ENCODE results near the gene CLSTN1. TPM values are rescaled to one million over a fixed set of nuclear protein-coding genes. Genes with fewer than 3 reads are reported as not detected.

CLSTN1 gene
- polyA plus RNA-seq, 3 donors: 5.2 to 25.2 (median 5.3) TPM

GRCh38 chr1:9746651-9747050 lies 77.1 kb downstream of the CLSTN1 start:
- Histone ChIP-seq H3K4me1 (ENCODE audit: control insufficient read depth in 1 of 2, insufficient read depth in 2 of 2, low read length in 2 of 2) (no peaks in the 10 kb centered on the region), H4K20me1 (ENCODE audit: insufficient read depth, low read length) (no peaks in the 10 kb centered on the region), H3K4me2 (replicated peaks; ENCODE audit: extremely low read depth, low read length, poor library complexity, severe bottlenecking) (no peak overlapping the region), H3K9ac (ENCODE audit: insufficient read depth, low read length, poor library complexity, severe bottlenecking) (no peak overlapping the region), H3K9me3 (replicated peaks in 1 of 2; ENCODE audit: control insufficient read depth in 1 of 2, insufficient read depth in 1 of 2, low read length in 2 of 2) (no peaks in the 10 kb centered on the region), H3K27ac (ENCODE audit: low read depth in 1 of 2, low read length in 2 of 2) (no peak overlapping the region), H3K79me2 (ENCODE audit: insufficient read depth, low read length) (no peaks in the 10 kb centered on the region), H3K27me3 (ENCODE audit: control insufficient read depth in 2 of 2, insufficient read depth in 2 of 2, low read length in 2 of 2) (no peaks in the 10 kb centered on the region), H2AFZ (ENCODE audit: insufficient read depth, low read depth, low read length, poor library complexity, severe bottlenecking) (no peak overlapping the region), H3K4me3 (replicated peaks in 1 of 3; ENCODE audit: low read depth in 2 of 3, low read length in 3 of 3) (no peak overlapping the region), H3K36me3 (replicated peaks in 1 of 2; ENCODE audit: control insufficient read depth in 1 of 2, insufficient read depth in 2 of 2, low read length in 2 of 2) (peaks cover 57 to 90% of the 10 kb centered on the region in 2 donors)
- Mint-ChIP-seq H3K9me3 (no peaks in the 10 kb centered on the region), H3K27me3 (ENCODE audit: low read depth in 3 of 3) (peaks cover 0 to 2% (median 0%) of the 10 kb centered on the region in 3 donors), H3K4me1 (no peaks in the 10 kb centered on the region), H3K4me3 (no peak overlapping the region), H3K36me3 (peaks cover 66 to 77% of the 10 kb centered on the region in 2 donors), H3K27ac (peak overlapping the region in 1 of 7 donors; percentile 15)
- intact Hi-C loops (cut with micrococcal nuclease): no loop called here
- no peak for TF ChIP-seq CTCF (IDR thresholded peaks at IDR 0.05)
- 88% methylated on average over 4 of the region's 7 CpGs for WGBS (ENCODE audit: insufficient coverage)
- no peak for DNase-seq

GRCh38 chr1:9746211-9746610 lies 77.6 kb downstream of the CLSTN1 start:
- Histone ChIP-seq H3K4me1 (ENCODE audit: control insufficient read depth in 1 of 2, insufficient read depth in 2 of 2, low read length in 2 of 2) (no peaks in the 10 kb centered on the region), H3K4me2 (replicated peaks; ENCODE audit: extremely low read depth, low read length, poor library complexity, severe bottlenecking) (no peak overlapping the region), H3K9me3 (replicated peaks in 1 of 2; ENCODE audit: control insufficient read depth in 1 of 2, insufficient read depth in 1 of 2, low read length in 2 of 2) (no peaks in the 10 kb centered on the region), H2AFZ (ENCODE audit: insufficient read depth, low read depth, low read length, poor library complexity, severe bottlenecking) (no peak overlapping the region), H3K4me3 (replicated peaks in 1 of 3; ENCODE audit: low read depth in 2 of 3, low read length in 3 of 3) (no peak overlapping the region), H3K36me3 (replicated peaks in 1 of 2; ENCODE audit: control insufficient read depth in 1 of 2, insufficient read depth in 2 of 2, low read length in 2 of 2) (peaks cover 57 to 90% of the 10 kb centered on the region in 2 donors), H3K79me2 (ENCODE audit: insufficient read depth, low read length) (no peaks in the 10 kb centered on the region), H3K27ac (ENCODE audit: low read depth in 1 of 2, low read length in 2 of 2) (no peak overlapping the region), H4K20me1 (ENCODE audit: insufficient read depth, low read length) (no peaks in the 10 kb centered on the region), H3K9ac (ENCODE audit: insufficient read depth, low read length, poor library complexity, severe bottlenecking) (no peak overlapping the region), H3K27me3 (ENCODE audit: control insufficient read depth in 2 of 2, insufficient read depth in 2 of 2, low read length in 2 of 2) (no peaks in the 10 kb centered on the region)
- DNase-seq: no peak
- Mint-ChIP-seq H3K36me3 (peaks cover 63 to 77% of the 10 kb centered on the region in 2 donors), H3K4me3 (no peak overlapping the region), H3K27me3 (ENCODE audit: low read depth in 3 of 3) (peaks cover 0 to 2% (median 0%) of the 10 kb centered on the region in 3 donors), H3K9me3 (no peaks in the 10 kb centered on the region), H3K27ac (peak overlapping the region in 1 of 7 donors; percentile 15), H3K4me1 (no peaks in the 10 kb centered on the region)
- TF ChIP-seq CTCF (IDR thresholded peaks at IDR 0.05): no peak
- 77% methylated on average over 3 of the region's 3 CpGs for WGBS (ENCODE audit: insufficient coverage)
- intact Hi-C loops (cut with micrococcal nuclease): no loop called here

Measured in CD14-positive monocyte (primary cell).